Neural cell (in vitro differentiated cells): Measurements from ENCODE around the gene CHRM1.

Experiments used
- EP300 ChIP-seq: fragments of 450-650 bp; conservative IDR thresholded peaks from 2 replicates; pipeline ENCODE4 v1.6.1; 2014; ENCODE audit warnings: antibody characterized with exemption, mild to moderate bottlenecking, moderate library complexity; ENCODE audit not compliant: poor library complexity, severe bottlenecking
- EZH2 ChIP-seq: fragments of 200-600, 300-800 bp; shearing (Covaris generic), sonication (generic); IDR thresholded peaks from 2 replicates; pipeline ENCODE4 v1.6.1; 2014; ENCODE audit warnings: antibody characterized with exemption, low read length, borderline replicate concordance, mild to moderate bottlenecking; ENCODE audit not compliant: insufficient read depth, poor library complexity, severe bottlenecking
- MXI1 ChIP-seq: fragments of 450-650 bp; conservative IDR thresholded peaks from 2 replicates; pipeline ENCODE4 v1.6.1; 2014; ENCODE audit warnings: antibody characterized with exemption, mild to moderate bottlenecking; ENCODE audit not compliant: poor library complexity, severe bottlenecking
- RAD21 ChIP-seq: fragments of 450-650 bp; conservative IDR thresholded peaks from 2 replicates; pipeline ENCODE4 v1.6.1; 2014; ENCODE audit warnings: antibody characterized with exemption, mild to moderate bottlenecking, moderate library complexity
- TAF1 ChIP-seq: IDR thresholded peaks from 2 replicates; pipeline ENCODE4 v1.6.1; 2012; ENCODE audit warnings: low read depth
- TF ChIP-seq, protein P1 (sequence below): fragments of 450-650 bp; IDR thresholded peaks from 2 replicates; pipeline ENCODE4 v1.5.1; 2014; ENCODE audit warnings: antibody characterized with exemption, mild to moderate bottlenecking, moderate library complexity; ENCODE audit not compliant: poor library complexity, severe bottlenecking
- TF ChIP-seq, protein P2 (sequence below): IDR thresholded peaks from 2 replicates; pipeline ENCODE4 v1.6.1; 2012; ENCODE audit warnings: borderline replicate concordance

DNA sequence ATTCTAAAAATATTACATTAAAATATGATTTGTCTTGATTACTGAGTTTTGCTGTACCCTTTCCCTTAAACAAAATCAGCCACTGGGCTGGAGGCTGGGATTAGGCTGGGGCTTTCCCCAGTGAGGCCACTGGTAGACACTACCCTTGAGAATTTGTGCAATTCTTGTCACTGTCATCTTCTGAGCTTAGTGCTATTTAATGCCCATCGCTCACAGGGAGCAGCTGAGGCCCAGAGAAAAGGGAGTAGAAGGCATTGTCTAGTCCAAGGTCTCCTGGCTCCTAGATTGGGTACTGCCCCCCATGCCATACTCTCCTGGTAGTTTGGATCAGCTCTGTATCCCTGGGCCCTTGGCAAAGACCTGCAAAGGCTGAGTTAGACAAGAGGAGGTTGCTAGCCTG is 6.7 kb downstream of the CHRM1 start:
- TF ChIP-seq, protein P1, sequence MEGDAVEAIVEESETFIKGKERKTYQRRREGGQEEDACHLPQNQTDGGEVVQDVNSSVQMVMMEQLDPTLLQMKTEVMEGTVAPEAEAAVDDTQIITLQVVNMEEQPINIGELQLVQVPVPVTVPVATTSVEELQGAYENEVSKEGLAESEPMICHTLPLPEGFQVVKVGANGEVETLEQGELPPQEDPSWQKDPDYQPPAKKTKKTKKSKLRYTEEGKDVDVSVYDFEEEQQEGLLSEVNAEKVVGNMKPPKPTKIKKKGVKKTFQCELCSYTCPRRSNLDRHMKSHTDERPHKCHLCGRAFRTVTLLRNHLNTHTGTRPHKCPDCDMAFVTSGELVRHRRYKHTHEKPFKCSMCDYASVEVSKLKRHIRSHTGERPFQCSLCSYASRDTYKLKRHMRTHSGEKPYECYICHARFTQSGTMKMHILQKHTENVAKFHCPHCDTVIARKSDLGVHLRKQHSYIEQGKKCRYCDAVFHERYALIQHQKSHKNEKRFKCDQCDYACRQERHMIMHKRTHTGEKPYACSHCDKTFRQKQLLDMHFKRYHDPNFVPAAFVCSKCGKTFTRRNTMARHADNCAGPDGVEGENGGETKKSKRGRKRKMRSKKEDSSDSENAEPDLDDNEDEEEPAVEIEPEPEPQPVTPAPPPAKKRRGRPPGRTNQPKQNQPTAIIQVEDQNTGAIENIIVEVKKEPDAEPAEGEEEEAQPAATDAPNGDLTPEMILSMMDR = no peak
- no peak for TF ChIP-seq RAD21
- TF ChIP-seq, protein P2, sequence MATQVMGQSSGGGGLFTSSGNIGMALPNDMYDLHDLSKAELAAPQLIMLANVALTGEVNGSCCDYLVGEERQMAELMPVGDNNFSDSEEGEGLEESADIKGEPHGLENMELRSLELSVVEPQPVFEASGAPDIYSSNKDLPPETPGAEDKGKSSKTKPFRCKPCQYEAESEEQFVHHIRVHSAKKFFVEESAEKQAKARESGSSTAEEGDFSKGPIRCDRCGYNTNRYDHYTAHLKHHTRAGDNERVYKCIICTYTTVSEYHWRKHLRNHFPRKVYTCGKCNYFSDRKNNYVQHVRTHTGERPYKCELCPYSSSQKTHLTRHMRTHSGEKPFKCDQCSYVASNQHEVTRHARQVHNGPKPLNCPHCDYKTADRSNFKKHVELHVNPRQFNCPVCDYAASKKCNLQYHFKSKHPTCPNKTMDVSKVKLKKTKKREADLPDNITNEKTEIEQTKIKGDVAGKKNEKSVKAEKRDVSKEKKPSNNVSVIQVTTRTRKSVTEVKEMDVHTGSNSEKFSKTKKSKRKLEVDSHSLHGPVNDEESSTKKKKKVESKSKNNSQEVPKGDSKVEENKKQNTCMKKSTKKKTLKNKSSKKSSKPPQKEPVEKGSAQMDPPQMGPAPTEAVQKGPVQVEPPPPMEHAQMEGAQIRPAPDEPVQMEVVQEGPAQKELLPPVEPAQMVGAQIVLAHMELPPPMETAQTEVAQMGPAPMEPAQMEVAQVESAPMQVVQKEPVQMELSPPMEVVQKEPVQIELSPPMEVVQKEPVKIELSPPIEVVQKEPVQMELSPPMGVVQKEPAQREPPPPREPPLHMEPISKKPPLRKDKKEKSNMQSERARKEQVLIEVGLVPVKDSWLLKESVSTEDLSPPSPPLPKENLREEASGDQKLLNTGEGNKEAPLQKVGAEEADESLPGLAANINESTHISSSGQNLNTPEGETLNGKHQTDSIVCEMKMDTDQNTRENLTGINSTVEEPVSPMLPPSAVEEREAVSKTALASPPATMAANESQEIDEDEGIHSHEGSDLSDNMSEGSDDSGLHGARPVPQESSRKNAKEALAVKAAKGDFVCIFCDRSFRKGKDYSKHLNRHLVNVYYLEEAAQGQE = no peak
- TF ChIP-seq EZH2 = no peak
- TF ChIP-seq TAF1 = no peak
- TF ChIP-seq EP300 = no peak
- no peak for TF ChIP-seq MXI1
